Measurements from ENCODE around the gene SIRT7.
"Not testable (repeated sequence)": the region's sequence is repeated elsewhere in the genome, so short reads cannot be mapped to it uniquely, and the experiment has no call there.

The SIRT7 gene

DNA sequence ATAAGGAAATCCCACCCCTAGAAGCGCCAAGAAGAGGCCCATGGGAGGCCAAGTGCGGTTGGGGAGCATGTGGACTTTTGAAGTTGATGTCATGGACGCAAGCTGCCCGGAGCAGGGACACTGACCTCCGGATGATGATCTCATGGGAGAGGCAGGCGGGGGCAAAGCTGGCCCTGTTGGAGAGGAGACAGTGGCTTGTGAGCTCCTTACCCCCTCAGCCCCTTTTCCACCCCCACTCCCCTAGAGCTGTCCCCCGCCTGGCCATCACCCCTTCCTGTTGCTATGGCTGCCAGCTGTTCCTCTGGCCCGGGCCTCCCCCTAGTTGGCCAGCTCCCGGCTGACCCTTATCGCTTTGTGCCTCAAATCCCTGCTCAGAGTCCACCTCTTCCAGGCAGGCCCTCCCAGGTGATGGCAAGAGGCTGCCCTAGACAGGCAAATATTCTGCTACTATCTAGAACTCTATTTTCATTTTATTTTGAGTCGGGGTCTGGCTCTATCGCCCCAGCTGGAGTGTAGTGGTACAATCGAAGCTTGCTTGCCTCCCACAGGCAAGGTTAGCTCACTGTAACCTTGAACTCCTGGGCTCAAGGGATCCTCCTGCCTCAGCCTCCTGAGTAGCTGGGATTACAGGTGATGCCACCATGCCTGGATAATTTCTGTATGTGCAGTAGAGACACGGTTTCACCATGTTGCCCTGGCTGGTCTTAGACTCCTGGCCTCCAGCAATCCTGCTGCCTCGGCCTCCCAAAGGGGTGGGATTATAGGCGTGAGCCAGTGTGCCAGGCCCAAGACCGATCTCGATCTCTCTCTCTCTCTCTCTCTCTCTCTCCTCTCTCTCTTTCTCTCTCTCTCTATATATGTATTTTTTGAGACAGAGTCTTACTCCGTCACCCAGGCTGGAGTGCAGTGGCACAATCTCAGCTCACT lies 36.4 kb upstream of the SIRT7 start:
- Histone ChIP-seq H3K14ac (ENCODE audit: low read length) (no peak overlapping the region), H3K36me3 (ENCODE audit: control insufficient read depth in 1 of 2, insufficient read depth in 2 of 2, low read length in 2 of 2) (peaks cover 0 to 3% of the 10 kb centered on the region in 2 experiments), H3K9ac (ENCODE audit: low read length) (no peak overlapping the region), H2BK120ac (ENCODE audit: insufficient read depth, low read length, poor library complexity) (no peak overlapping the region), H3K4ac (ENCODE audit: low read depth, low read length) (no peak overlapping the region), H2BK5ac (ENCODE audit: low read depth, low read length, poor library complexity) (no peak overlapping the region), H3K18ac (ENCODE audit: low read length) (no peak overlapping the region), H2AK5ac (ENCODE audit: low read length) (no peak overlapping the region), H3K79me1 (ENCODE audit: low read length) (peaks cover 2% of the 10 kb centered on the region), H2BK12ac (ENCODE audit: low read length) (no peak overlapping the region), H3K27me3 (ENCODE audit: insufficient read depth, low read length) (peaks cover 4% of the 10 kb centered on the region), H3K4me2 (ENCODE audit: low read length) (no peak overlapping the region), H4K12ac (ENCODE audit: low read depth, low read length) (no peak overlapping the region), H3K27ac (ENCODE audit: low read depth, low read length) (no peak overlapping the region), H3K79me2 (ENCODE audit: control insufficient read depth, insufficient read depth, low read length, poor library complexity) (no peaks in the 10 kb centered on the region), H4K8ac (ENCODE audit: low read depth, low read length) (no peak overlapping the region), H3K9me3 (ENCODE audit: insufficient read depth, low read depth, low read length) (no peaks in the 10 kb centered on the region), H2AFZ (ENCODE audit: insufficient read depth, low read length, poor library complexity) (no peak overlapping the region), H3K4me3 (ENCODE audit: low read depth, low read length) (no peak overlapping the region), H3K23ac (ENCODE audit: low read length) (no peak overlapping the region), H3K4me1 (ENCODE audit: control insufficient read depth in 1 of 2, insufficient read depth in 2 of 2, low read length in 2 of 2) (peaks cover 11 to 13% of the 10 kb centered on the region in 2 experiments), H4K91ac (ENCODE audit: low read depth, low read length) (no peak overlapping the region)
- WGBS (ENCODE audit: extremely low coverage, insufficient coverage, insufficient read length): no CpG with 5 or more reads among the region's 19 CpGs
- DNase-seq: peak in 1 of 2 donors; percentile 66

DNA sequence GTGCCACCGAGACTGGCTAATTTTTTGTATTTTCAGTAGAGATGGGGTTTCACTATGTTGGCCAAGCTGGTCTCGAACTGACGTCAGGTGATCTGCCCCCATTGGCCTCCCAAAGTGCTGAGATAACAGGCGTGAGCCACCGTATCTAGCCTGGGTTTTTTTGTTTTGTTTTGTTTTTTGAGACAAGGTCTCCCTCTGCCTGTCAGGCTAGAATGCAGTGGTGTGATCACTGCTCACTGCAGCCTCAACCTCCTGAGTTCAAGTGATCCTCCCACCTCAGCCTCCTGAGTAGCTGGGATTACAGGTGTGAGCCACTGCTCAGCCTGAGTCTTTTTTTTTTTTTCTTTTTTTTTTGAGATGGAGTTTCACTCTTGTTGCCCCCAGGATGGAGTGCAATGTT lies 35.5 kb upstream of the SIRT7 start:
- not testable (repeated sequence) for H2AFZ ChIP-seq (ENCODE audit: insufficient read depth, low read length, poor library complexity); H3K18ac ChIP-seq (ENCODE audit: low read length); H3K27ac ChIP-seq (ENCODE audit: low read depth, low read length); H3K9me3 ChIP-seq (ENCODE audit: insufficient read depth, low read depth, low read length); H2AK5ac ChIP-seq (ENCODE audit: low read length); H3K9ac ChIP-seq (ENCODE audit: low read length); H4K12ac ChIP-seq (ENCODE audit: low read depth, low read length); H4K91ac ChIP-seq (ENCODE audit: low read depth, low read length); H3K79me2 ChIP-seq (ENCODE audit: control insufficient read depth, insufficient read depth, low read length, poor library complexity); H3K23ac ChIP-seq (ENCODE audit: low read length); H2BK5ac ChIP-seq (ENCODE audit: low read depth, low read length, poor library complexity); H3K27me3 ChIP-seq (ENCODE audit: insufficient read depth, low read length); H3K14ac ChIP-seq (ENCODE audit: low read length); H3K4me3 ChIP-seq (ENCODE audit: low read depth, low read length); H3K4ac ChIP-seq (ENCODE audit: low read depth, low read length); H2BK12ac ChIP-seq (ENCODE audit: low read length); H4K8ac ChIP-seq (ENCODE audit: low read depth, low read length); H2BK120ac ChIP-seq (ENCODE audit: insufficient read depth, low read length, poor library complexity); H3K79me1 ChIP-seq (ENCODE audit: low read length); H3K4me2 ChIP-seq (ENCODE audit: low read length); H3K36me3 ChIP-seq (ENCODE audit: control insufficient read depth in 1 of 2, insufficient read depth in 2 of 2, low read length in 2 of 2); H3K4me1 ChIP-seq (ENCODE audit: control insufficient read depth in 1 of 2, insufficient read depth in 2 of 2, low read length in 2 of 2)
- peak; percentile 81 to 90 for DNase-seq
- WGBS (ENCODE audit: extremely low coverage, insufficient coverage, insufficient read length): no CpG with 5 or more reads among the region's 5 CpGs

DNA sequence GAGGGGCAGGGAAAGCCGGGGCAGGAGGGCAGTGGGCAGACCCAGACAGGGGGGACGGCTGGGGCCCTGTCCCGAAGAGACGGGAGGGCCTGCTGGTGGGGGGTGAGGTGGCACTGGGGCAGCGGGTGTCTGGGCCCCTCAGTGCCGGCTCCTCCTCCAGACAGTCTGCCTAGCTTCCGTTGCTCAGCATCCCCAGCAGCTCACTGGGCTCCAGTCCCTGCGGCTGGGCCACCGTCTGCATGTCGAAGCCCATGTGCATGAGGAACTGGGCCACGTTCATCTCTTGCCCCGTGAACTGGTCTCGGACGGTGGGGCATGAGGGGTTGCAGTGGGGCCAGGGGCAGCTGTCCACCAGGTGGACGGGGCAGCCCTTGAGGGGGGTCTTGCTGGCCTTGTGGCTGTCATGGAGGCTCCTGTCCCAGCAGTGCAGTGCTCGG lies 34.8 kb upstream of the SIRT7 start:
- Histone ChIP-seq H3K4me1 (ENCODE audit: control insufficient read depth in 1 of 2, insufficient read depth in 2 of 2, low read length in 2 of 2) (peaks cover 9% of the 10 kb centered on the region in 2 experiments), H4K91ac (ENCODE audit: low read depth, low read length) (no peak overlapping the region), H2AFZ (ENCODE audit: insufficient read depth, low read length, poor library complexity) (no peak overlapping the region), H3K36me3 (ENCODE audit: control insufficient read depth in 1 of 2, insufficient read depth in 2 of 2, low read length in 2 of 2) (peaks cover 0 to 3% of the 10 kb centered on the region in 2 experiments), H2BK12ac (ENCODE audit: low read length) (no peak overlapping the region), H3K27me3 (ENCODE audit: insufficient read depth, low read length) (no peaks in the 10 kb centered on the region), H3K79me2 (ENCODE audit: control insufficient read depth, insufficient read depth, low read length, poor library complexity) (no peaks in the 10 kb centered on the region), H2BK5ac (ENCODE audit: low read depth, low read length, poor library complexity) (no peak overlapping the region), H3K4me3 (ENCODE audit: low read depth, low read length) (no peak overlapping the region), H3K18ac (ENCODE audit: low read length) (no peak overlapping the region), H3K27ac (ENCODE audit: low read depth, low read length) (no peak overlapping the region), H3K14ac (ENCODE audit: low read length) (no peak overlapping the region), H2BK120ac (ENCODE audit: insufficient read depth, low read length, poor library complexity) (no peak overlapping the region), H3K9me3 (ENCODE audit: insufficient read depth, low read depth, low read length) (peaks cover 3% of the 10 kb centered on the region), H3K9ac (ENCODE audit: low read length) (no peak overlapping the region), H3K23ac (ENCODE audit: low read length) (no peak overlapping the region), H4K8ac (ENCODE audit: low read depth, low read length) (no peak overlapping the region), H3K4ac (ENCODE audit: low read depth, low read length) (no peak overlapping the region), H2AK5ac (ENCODE audit: low read length) (no peak overlapping the region), H4K12ac (ENCODE audit: low read depth, low read length) (no peak overlapping the region), H3K4me2 (ENCODE audit: low read length) (no peak overlapping the region), H3K79me1 (ENCODE audit: low read length) (no peaks in the 10 kb centered on the region)
- peak; percentile 79 to 82 for DNase-seq
- WGBS (ENCODE audit: extremely low coverage, insufficient coverage, insufficient read length): no CpG with 5 or more reads among the region's 16 CpGs

DNA sequence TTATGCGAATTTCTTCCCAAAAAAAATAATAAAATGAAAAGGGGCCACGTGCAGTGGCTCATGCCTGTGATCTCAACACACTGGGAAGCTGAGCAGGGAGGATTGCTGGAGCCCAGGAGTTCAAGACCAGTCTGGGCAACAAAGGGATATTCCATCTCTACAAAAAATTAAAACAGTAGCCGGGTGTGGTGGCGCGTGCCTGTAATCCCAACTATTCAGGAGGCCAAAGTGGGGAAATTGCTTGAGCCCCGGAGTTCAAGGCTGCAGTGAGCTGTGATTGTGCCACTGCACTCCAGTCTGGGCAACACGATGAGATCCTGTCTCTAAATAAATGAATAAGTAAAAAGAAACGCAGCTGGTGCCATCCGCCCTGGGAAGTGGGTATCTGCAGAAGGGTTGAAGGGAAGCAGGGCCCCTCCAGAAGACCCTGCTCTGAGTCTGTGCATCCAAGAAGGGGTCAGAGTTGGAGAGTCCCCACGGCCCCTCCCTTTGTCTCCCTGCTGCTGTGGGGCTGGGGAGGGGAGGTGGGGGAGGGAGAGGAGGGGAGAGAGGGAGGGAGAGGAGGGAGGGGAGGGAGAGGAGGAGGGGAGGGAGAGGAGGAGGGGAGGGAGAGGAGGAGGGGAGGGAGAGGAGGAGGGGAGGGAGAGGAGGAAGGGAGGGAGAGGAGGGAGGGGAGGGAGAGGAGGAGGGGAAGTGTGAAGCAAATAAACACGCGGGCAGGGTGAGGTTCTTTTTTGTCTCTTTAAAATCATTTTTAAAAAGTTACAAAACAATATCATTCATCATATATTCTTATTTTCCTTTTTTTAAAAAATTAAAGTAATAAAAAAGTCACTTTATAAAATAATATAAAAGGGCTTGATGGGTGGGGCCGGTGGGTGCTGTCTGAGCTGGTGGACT lies 34.1 kb upstream of the SIRT7 start:
- Histone ChIP-seq H3K27ac (ENCODE audit: low read depth, low read length) (no peak overlapping the region), H3K9ac (ENCODE audit: low read length) (no peak overlapping the region), H3K4me3 (ENCODE audit: low read depth, low read length) (no peak overlapping the region), H3K23ac (ENCODE audit: low read length) (no peak overlapping the region), H4K12ac (ENCODE audit: low read depth, low read length) (no peak overlapping the region), H3K27me3 (ENCODE audit: insufficient read depth, low read length) (no peaks in the 10 kb centered on the region), H2BK120ac (ENCODE audit: insufficient read depth, low read length, poor library complexity) (no peak overlapping the region), H4K91ac (ENCODE audit: low read depth, low read length) (no peak overlapping the region), H4K8ac (ENCODE audit: low read depth, low read length) (no peak overlapping the region), H2BK5ac (ENCODE audit: low read depth, low read length, poor library complexity) (no peak overlapping the region), H2BK12ac (ENCODE audit: low read length) (no peak overlapping the region), H3K4me1 (ENCODE audit: control insufficient read depth in 1 of 2, insufficient read depth in 2 of 2, low read length in 2 of 2) (peaks cover 6 to 8% of the 10 kb centered on the region in 2 experiments), H3K79me1 (ENCODE audit: low read length) (no peaks in the 10 kb centered on the region), H3K18ac (ENCODE audit: low read length) (no peak overlapping the region), H3K14ac (ENCODE audit: low read length) (no peak overlapping the region), H3K4me2 (ENCODE audit: low read length) (no peak overlapping the region), H2AFZ (ENCODE audit: insufficient read depth, low read length, poor library complexity) (no peak overlapping the region), H3K9me3 (ENCODE audit: insufficient read depth, low read depth, low read length) (peaks cover 3% of the 10 kb centered on the region), H3K4ac (ENCODE audit: low read depth, low read length) (no peak overlapping the region), H2AK5ac (ENCODE audit: low read length) (no peak overlapping the region), H3K79me2 (ENCODE audit: control insufficient read depth, insufficient read depth, low read length, poor library complexity) (no peaks in the 10 kb centered on the region), H3K36me3 (ENCODE audit: control insufficient read depth in 1 of 2, insufficient read depth in 2 of 2, low read length in 2 of 2) (peaks cover 0 to 3% of the 10 kb centered on the region in 2 experiments)
- no CpG with 5 or more reads among the region's 13 CpGs for WGBS (ENCODE audit: extremely low coverage, insufficient coverage, insufficient read length)
- peak; percentile 70 to 81 for DNase-seq
